ENCODE data around the gene HSF4.

GRCh38 chr16:67204076-67204475, 39.5 kb downstream of the HSF4 start:
- no peak for TF ChIP-seq CTCF (conservative IDR thresholded peaks at IDR 0.05 in 1 of 2, IDR thresholded peaks at IDR 0.05 in 1 of 2; ENCODE audit: extremely low read depth in 1 of 2, insufficient read depth in 1 of 2, low read depth in 1 of 2, low read length in 2 of 2)
- TF ChIP-seq EZH2 (IDR thresholded peaks at IDR 0.05; ENCODE audit: borderline replicate concordance, low read length): no peak
